Effector memory CD8-positive, alpha-beta T cell (primary cell): ENCODE results near the gene TTLL8.

ENCODE experiments used
- ATAC-seq: fragments of 150-1000 bp; cut with Tn5 transposase; replicated peaks from 2 replicates; pipeline ENCODE4 v1.10.0; 2021; ENCODE audit warnings: mild to moderate bottlenecking, moderate library complexity
- DNase-seq, 3 experiments: peaks; one replicate each; pipeline ENCODE4 v3.0.0; 2021
- H3K27ac Mint-ChIP-seq, 2 donors: one replicate each; pipeline ENCODE4 v1.8.0; 2022; ENCODE audit warnings: mild to moderate bottlenecking in 2 of 2, mixed read lengths in 2 of 2, moderate library complexity in 2 of 2
- H3K27me3 Mint-ChIP-seq, 2 donors: one replicate each; pipeline ENCODE4 v1.8.0; 2022; ENCODE audit warnings: mixed read lengths in 2 of 2
- H3K36me3 Mint-ChIP-seq: one replicate; pipeline ENCODE4 v1.8.0; 2022; ENCODE audit warnings: mild to moderate bottlenecking, moderate library complexity, mixed read lengths; ENCODE audit not compliant: insufficient read depth
- H3K4me1 Mint-ChIP-seq, 2 donors: one replicate each; pipeline ENCODE4 v1.8.0; 2022; ENCODE audit warnings: low read depth in 2 of 2, mixed read lengths in 2 of 2
- H3K4me3 Mint-ChIP-seq, 2 donors: one replicate each; pipeline ENCODE4 v1.8.0; 2022; ENCODE audit warnings: mild to moderate bottlenecking in 2 of 2, mixed read lengths in 2 of 2, moderate library complexity in 2 of 2
- H3K9me3 Mint-ChIP-seq, 2 donors: one replicate each; pipeline ENCODE4 v1.8.0; 2022; ENCODE audit warnings: mixed read lengths in 2 of 2

Gene TTLL8

DNA sequence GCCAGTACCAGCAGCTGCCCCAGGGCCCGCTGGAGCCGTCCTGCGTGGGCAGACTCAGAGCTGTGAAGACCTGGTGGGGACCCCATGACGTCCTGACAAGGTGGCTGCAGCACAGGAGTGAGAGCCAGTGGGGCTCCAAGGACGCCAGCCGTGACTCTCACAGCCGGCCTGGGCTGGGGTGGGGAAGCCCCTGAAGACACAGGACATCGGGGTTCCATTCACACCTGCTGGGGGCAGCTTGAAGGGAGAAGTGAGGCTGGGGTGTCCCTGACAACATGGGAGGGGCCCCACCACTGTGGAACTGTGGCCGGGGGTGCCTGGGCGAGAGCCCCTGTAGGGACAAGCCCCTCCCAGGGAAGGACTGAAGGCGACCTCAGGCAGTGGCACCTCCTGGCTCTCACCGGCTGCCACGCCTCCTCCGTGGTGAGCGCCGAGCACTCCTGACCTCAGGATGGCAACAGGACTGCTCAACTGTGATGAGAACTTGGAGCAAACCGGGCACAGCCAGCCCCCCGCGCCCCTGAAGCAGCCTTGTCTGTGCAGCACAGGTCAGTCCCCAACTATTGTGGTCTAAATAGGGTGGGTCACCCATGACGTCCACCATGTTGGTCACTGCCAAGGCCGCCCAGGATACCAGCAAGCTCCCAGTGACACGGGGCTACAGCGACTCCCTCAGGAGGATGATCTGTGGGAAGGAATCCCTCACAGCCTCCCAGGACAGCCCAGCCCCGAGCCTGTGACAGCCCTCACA lies 22.8 kb downstream of the TTLL8 start:
- peaks cover 0 to 1% of the 10 kb centered on the region in 2 donors for H3K9me3 Mint-ChIP-seq
- H3K4me3 Mint-ChIP-seq, result no peak overlapping the region
- H3K36me3 Mint-ChIP-seq, result no peaks in the 10 kb centered on the region
- H3K27me3 Mint-ChIP-seq, result peaks cover 9 to 43% of the 10 kb centered on the region in 2 donors
- no peaks in the 10 kb centered on the region for H3K4me1 Mint-ChIP-seq
- H3K27ac Mint-ChIP-seq, result no peak overlapping the region
- no peak for ATAC-seq
- DNase-seq, result no peak

DNA sequence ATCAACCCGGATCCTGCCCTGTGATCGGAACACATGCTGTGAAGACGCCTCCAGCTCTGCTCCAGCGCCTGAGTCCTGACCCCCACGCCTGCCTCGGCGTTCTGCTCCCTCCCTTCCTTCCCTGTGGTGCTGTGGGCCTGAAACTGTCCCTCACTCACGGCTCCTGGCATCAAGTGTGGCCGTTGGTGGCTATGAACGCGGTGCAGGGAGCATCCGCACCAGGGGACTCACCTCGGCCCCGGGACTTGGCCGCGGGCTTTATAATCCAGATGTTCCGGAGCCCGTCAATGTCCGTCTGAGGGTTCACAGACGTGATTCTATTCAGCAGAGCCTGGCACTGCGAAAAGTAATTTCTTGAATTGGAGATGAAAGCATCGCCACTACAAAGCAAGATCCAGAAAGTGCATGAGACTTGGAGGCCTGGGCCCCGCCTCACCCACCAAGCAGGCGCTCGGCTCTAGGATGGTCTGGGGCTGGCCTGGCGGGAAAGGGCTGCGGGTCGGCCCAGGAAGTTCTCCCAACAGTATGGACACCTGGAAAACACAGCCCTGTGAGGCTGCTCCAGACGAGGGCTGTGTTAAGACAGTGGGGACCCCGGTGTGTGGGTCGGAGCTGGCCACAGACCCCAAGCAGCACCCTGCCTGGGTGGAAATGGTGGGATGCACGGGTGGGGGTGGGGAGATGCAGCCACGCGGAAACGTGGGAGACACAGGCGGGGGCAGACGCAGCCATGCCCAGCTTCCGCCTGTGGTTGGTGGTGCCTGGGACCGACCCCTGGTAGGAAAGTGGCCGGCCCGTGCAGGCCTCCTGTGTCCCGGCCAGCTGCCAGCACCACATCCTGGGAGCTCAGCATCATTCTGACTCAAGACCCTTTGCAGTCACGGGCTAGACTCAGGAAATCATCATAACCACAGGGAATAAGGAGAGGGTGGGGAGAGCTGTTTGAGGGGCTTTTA lies 23.7 kb downstream of the TTLL8 start:
- DNase-seq, result no peak
- H3K27ac Mint-ChIP-seq, result no peak overlapping the region
- ATAC-seq, result no peak
- peaks cover 9 to 46% of the 10 kb centered on the region in 2 donors for H3K27me3 Mint-ChIP-seq
- H3K4me1 Mint-ChIP-seq, result no peaks in the 10 kb centered on the region
- H3K36me3 Mint-ChIP-seq, result no peaks in the 10 kb centered on the region
- no peak overlapping the region for H3K4me3 Mint-ChIP-seq
- peaks cover 0 to 1% of the 10 kb centered on the region in 2 donors for H3K9me3 Mint-ChIP-seq

DNA sequence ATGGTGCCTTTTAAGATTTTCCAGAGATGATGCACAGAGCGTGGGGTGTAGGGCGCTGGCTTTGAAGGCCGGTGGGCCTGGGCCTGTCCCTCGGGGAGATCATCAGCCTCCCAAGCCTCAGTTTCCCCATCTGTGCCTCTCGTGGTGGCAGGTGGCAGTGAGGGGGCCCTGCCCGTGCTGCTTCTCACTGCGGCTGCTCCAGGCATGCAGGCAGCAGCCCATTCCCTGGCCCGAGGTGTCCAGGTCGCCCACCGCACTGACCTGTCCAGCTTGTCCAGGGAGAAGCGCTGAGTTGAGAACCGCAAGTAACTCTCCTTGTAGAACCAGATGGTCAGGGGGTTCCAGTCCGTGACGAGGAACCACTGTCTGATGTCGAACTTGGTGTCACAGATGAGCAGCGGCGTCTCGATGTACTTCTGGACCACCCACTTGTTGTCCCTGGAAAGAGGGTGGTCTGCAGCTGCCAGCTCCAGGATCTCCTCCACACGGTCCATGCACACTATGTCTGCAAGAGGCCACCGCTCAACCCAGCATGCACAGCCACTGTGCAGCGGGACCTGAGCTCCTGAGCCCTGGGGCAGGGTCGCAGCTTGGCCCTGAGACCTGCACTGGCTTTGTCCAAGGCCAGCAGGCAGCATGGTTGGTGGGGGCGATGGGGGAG lies 25.0 kb downstream of the TTLL8 start:
- Mint-ChIP-seq H3K36me3 (no peaks in the 10 kb centered on the region), H3K27me3 (peaks cover 9 to 53% of the 10 kb centered on the region in 2 donors), H3K4me1 (peaks cover under 1% of the 10 kb centered on the region in 2 donors), H3K27ac (no peak overlapping the region), H3K9me3 (no peaks in the 10 kb centered on the region), H3K4me3 (no peak overlapping the region)
- ATAC-seq (no peak), DNase-seq (no peak)

DNA sequence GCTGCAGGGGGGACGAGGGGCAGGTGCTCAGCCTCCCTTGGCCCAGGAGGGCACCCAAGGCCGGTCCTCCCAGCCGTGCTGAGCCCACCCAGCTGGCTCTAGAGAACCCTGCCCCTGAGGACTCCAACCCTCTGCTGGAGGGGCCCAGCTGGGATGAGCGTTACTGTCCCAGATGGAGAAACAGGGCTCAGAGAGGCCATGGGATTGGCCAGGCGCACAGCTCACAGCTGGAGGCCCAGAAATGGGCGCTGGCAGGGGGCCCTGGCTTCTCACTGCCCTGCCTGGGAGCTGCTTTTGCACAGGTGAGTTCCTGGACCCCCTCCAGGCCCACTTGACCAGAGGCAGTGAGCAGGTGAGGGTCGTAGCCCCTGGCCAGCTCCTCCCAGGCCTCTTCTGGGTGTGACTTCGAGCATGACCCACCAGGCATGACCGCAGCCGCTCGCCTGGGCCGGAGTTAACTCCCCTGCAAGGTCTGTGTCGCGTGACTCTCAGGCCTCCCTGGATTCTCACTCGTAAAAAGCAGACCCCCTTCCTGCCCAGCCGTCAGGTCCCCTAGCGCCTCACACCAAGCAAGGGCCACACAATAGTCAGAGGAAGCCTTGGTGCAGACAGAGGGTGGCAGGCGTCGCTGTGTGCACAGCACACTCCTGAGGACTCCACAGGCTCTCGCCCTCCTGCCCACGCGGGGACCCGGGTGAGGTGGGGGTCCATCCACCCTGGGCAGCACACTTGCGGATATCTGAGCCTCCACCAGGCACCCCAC lies 25.8 kb downstream of the TTLL8 start:
- peaks cover 9 to 61% of the 10 kb centered on the region in 2 donors for H3K27me3 Mint-ChIP-seq
- no peak for ATAC-seq
- H3K4me1 Mint-ChIP-seq, result peaks cover 3 to 4% of the 10 kb centered on the region in 2 donors
- no peak for DNase-seq
- no peaks in the 10 kb centered on the region for H3K9me3 Mint-ChIP-seq
- peaks cover 6% of the 10 kb centered on the region for H3K36me3 Mint-ChIP-seq
- H3K27ac Mint-ChIP-seq, result no peak overlapping the region
- no peak overlapping the region for H3K4me3 Mint-ChIP-seq

DNA sequence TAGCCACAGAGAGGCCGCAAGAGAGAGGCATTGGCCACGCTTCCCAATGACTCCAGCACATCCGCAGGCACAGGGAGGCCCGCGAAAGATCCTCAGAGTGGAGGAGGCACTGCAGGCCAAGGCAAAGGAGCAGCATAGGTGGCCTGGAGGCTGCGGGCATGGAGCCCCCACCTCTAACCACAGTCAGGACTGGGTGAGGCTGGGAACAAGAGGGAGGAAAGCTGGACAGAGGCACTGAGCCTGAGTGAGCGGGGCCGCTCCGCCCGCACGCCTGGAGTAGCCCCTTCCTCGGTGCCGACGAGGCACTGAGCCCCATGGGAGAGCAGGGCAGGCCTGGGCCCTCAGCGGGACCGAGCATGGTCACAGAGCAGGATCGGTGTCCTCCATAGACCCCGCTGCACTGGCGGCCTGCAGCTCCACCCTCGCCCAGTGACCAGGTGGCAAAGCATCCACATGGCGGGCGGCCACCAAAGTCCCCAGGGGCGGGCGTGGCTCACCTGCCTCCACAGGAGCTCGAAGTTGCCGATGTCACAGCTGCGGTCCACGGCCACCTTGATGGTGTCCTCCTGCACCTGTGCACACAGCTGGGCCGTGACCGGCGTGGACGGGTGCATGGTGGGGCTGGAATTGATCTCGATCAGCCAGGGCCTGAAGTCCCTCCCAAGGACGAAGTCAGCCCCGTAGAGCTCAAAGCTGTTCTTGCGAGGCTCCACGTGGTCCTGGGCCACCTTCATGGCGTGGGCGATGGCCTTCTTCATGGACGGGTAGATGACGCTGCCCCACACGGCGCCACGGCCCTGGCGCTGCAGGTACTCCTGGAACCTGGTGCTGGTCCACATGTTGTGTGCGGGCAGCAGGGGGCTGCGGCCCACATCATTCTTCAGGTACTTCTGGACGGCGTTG lies 26.7 kb downstream of the TTLL8 start:
- H3K27me3 Mint-ChIP-seq, result peaks cover 9 to 62% of the 10 kb centered on the region in 2 donors
- H3K9me3 Mint-ChIP-seq, result no peaks in the 10 kb centered on the region
- no peak overlapping the region for H3K27ac Mint-ChIP-seq
- DNase-seq (no peak), ATAC-seq (no peak)
- H3K4me3 Mint-ChIP-seq, result no peak overlapping the region
- peaks cover 3 to 4% of the 10 kb centered on the region in 2 donors for H3K4me1 Mint-ChIP-seq
- H3K36me3 Mint-ChIP-seq, result peaks cover 7% of the 10 kb centered on the region

DNA sequence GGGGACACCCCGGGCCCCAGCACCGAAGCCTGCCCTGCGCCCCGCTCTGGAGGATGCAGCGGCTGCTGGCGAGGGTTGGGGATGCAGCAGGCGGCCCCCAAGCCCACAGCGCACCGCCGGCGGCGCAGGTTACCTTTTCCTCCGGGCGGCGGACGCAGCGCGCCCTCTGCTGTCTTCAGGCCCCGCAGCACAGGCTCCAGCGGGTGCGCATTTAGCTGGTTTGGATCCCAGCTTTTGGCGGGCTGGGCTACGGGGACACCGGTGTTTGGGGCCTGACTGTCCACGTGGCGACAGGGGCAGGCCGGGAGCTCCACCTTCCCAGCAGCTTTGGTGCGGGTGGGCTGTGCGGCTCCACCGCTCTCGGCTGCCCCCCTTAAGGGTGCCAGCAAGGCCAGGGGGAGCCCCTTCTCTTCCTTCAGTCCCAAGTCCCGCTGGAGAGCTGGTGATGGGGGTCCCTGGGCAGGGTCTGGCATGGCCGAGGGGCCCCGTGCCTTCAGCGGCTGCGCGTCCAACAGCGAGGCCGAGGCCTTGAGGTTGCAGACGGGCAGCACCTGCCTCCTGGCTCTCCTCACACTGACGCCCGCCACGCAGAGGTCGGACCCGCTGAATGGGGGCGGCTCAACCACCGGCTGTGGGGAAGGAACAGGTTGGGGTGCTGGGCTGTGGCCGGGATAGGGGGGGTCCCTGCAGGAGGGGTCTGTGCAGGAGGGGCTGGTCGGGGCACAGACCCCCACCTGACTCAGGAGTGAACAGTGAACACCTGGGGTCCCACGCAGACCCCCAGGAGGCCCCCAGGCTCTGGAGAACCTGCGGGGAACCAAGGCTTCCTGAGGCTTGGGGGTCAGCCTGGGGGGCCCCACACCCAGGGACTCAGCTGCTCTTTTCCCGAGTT lies 27.6 kb downstream of the TTLL8 start:
- DNase-seq (peak; percentile 68 to 88 (median 77)), ATAC-seq (peak; percentile 86)
- Mint-ChIP-seq H3K36me3 (peaks cover 7% of the 10 kb centered on the region), H3K4me1 (peaks cover 3 to 4% of the 10 kb centered on the region in 2 donors), H3K27me3 (peaks cover 9 to 62% of the 10 kb centered on the region in 2 donors), H3K4me3 (no peak overlapping the region), H3K27ac (no peak overlapping the region), H3K9me3 (no peaks in the 10 kb centered on the region)

DNA sequence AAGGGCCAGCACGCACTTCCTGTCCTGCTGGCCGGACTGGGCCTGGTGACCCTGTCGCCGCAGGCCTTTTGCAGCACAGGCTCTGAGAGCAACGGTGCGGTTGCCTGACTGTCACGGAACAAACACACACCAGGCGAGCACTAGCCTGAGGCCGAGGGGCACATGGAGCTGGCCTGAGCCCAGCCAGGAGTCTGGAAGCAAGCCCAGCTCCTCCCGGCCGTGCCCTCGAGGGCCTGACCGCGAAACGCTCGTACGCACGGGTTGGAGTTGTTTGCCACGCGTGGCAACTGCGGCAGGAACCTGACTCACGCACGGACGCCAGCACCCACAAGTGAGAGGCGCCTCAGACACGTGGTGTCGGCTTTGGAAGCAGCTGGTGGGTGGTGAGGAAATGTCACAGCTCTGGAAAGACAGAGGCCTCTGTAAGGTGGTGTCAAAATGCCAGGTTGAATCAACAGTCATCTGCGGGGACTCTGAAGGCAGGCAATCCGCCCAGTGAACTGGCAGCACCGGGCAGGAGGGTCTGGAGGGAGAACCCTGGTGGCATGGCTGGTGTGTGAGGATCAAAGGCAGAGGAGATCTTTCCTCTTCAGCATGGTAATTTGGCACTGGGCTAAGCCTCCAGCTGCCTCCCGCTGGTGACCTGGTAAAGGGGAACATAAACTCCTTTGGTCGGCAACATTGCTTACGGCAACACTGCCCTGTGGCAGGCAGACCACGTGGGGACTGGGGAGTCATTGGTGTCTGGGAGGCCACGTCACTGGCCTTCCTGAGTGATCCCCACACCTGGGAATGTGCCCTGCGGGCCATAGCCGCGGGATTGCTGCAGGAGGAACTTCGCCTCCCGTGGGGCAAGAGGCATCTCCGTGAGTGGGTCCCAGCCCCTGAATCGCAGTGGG lies 30.2 kb downstream of the TTLL8 start:
- Mint-ChIP-seq H3K4me1 (peaks cover 4 to 6% of the 10 kb centered on the region in 2 donors), H3K9me3 (no peaks in the 10 kb centered on the region), H3K27ac (no peak overlapping the region), H3K4me3 (no peak overlapping the region), H3K36me3 (peaks cover 7% of the 10 kb centered on the region), H3K27me3 (peaks cover 0 to 51% of the 10 kb centered on the region in 2 donors)
- ATAC-seq, result peak; percentile 75
- DNase-seq, result peak in 1 of 3 experiments; percentile 47

DNA sequence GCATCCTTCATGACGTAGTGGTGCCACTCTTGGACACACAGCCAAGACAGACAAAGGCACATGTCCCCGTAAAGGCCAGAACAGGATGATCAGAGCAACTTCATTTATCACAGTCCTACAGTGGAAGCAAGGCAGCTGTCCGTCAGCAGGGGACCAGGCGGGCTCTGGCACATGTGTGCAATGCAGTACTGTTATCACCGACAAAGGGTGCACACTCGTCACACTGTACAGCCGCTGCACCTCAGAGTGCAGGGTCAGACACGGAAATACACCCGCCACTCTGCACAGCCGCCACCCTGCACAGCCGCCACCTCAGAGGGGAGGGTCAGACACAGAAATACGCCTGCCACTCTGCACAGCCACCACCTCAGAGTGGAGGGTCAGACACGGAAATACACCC lies 32.1 kb downstream of the TTLL8 start:
- Mint-ChIP-seq H3K27ac (no peak overlapping the region), H3K27me3 (peaks cover 0 to 38% of the 10 kb centered on the region in 2 donors), H3K4me3 (no peak overlapping the region), H3K4me1 (peaks cover 4 to 6% of the 10 kb centered on the region in 2 donors), H3K9me3 (no peaks in the 10 kb centered on the region), H3K36me3 (peaks cover 7% of the 10 kb centered on the region)
- DNase-seq (no peak), ATAC-seq (no peak)

DNA sequence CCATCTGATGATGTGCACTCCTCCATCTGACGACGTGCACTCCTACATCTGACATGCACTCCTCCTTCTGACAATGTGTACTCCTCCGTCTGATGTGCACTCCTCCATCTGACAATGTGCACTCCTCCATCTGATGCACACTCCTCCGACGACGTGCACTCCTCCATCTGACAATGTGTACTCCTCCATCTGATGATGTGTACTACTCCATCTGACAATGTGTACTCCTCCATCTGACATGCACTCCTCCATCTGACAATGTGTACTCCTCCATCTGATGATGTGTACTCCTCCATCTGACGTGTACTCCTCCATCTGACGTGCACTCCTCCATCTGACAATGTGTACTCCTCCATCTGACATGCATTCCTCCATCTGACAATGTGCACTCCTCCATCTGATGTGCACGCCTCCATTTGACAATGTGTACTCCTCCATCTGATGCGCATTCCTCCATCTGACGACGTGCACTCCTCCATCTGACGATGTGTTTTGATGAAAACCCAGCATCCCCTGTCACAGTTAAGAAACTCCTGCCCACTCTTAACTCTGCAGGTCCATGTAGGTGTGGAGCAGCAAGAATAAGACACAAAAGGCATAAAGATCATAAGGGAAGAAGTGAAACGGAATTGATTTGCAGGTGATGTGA lies 35.8 kb downstream of the TTLL8 start:
- no peaks in the 10 kb centered on the region for H3K9me3 Mint-ChIP-seq
- H3K27me3 Mint-ChIP-seq, result peaks cover 0 to 15% of the 10 kb centered on the region in 2 donors
- no peak overlapping the region for H3K4me3 Mint-ChIP-seq
- ATAC-seq (no peak), DNase-seq (no peak)
- no peak overlapping the region for H3K27ac Mint-ChIP-seq
- peaks cover 19 to 23% of the 10 kb centered on the region in 2 donors for H3K4me1 Mint-ChIP-seq
- peaks cover under 1% of the 10 kb centered on the region for H3K36me3 Mint-ChIP-seq

DNA sequence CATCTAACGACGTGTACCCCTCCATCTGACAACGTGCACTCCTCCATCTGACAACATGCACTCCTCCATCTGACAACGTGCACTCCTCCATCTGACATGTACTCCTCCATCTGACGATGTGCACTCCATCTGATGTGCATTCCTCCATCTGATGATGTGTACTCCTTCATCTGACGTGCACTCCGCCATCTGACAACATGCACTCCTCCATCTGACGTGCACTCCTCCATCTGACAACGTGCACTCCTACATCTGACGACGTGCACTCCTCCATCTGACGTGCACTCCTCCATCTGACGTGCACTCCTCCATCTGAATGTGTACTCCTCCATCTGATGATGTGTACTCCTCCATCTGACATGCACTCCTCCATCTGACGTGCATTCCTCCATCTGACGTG lies 37.5 kb downstream of the TTLL8 start:
- Mint-ChIP-seq H3K4me1 (peaks cover 26 to 30% of the 10 kb centered on the region in 2 donors), H3K36me3 (no peaks in the 10 kb centered on the region)
- ATAC-seq, result no peak

More for the DNA sequence above, 37.5 kb downstream of the TTLL8 start:
- H3K9me3 Mint-ChIP-seq, result no peaks in the 10 kb centered on the region
- no peak overlapping the region for H3K4me3 Mint-ChIP-seq
- DNase-seq, result no peak
- no peak overlapping the region for H3K27ac Mint-ChIP-seq
- peaks cover 0 to 14% of the 10 kb centered on the region in 2 donors for H3K27me3 Mint-ChIP-seq
